Articular chondrocyte of knee joint (primary cell): ENCODE measurements around the gene SOST. TPM values are rescaled to one million over a fixed set of nuclear protein-coding genes. Genes with fewer than 3 reads are reported as not detected.

Experiments used
- total RNA-seq: library from RNA; depleted of rRNA; stranded (reverse); fragments of >200 nt; gene quantifications from 2 replicates; pipeline ENCODE4 v1.2.3, GENCODE V29; 2012

SOST gene
- total RNA-seq: not detected in 2 replicates

DNA sequence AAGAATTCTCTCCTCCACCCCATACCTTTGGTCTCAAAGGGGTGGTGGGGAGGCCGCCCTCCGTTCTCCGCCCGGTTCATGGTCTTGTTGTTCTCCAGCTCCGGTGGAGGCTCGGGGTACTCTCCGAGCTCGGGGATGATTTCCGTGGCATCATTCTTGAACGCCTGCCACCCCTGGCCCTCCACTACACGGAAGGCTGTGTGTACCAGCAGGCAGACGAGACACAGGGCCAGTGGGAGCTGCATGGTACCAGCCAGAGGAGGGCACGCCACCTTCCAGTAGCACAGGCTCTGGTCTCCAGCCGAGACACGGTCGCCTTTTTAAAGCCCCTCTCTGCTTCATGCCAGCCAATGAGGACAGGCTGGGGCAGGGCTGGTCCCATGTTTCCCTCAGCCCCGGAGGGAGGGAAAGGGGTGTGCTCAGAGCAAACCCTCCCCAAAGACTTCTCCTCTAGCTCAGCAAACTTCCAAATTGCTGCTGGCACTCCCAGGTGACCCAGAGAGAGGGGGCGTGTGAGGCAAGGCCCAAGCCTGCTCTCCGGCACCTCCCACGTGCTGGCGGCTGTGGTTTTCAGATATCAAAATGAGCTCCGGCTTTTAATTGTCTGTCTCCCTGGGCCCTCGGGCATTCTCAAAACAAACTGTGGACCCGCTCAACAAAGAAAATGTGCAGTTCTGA lies at the start of gene SOST:
SOST (minus strand) TSS at position 295 of the 678 bp plus-strand sequence; CDS start at position 245, 50 bp downstream.

DNA sequence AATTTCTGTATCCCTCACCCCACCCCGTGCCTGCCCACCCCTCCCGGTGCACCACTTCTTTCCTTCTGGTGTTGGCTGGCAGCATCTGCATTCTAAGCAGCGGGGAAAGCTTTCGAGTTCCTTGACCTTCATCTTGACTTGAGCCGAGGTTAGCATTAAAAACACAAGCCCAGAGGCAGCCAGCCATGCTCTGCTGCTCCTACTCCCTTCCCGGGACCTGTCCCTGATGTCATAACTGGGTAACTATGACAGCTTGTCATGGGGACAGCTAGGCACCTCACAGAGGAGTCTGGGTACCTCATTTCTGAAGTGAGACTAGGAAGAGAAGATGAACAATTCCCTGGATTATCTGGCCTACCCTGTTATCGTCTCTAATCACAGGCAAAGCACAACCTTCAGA lies 21.5 kb upstream of the SOST start, which contains the start of gene CFAP97D1:
CFAP97D1 (plus strand) TSS at position 301 of the 400 bp plus-strand sequence; CDS start at position 329, 28 bp downstream.

DNA sequence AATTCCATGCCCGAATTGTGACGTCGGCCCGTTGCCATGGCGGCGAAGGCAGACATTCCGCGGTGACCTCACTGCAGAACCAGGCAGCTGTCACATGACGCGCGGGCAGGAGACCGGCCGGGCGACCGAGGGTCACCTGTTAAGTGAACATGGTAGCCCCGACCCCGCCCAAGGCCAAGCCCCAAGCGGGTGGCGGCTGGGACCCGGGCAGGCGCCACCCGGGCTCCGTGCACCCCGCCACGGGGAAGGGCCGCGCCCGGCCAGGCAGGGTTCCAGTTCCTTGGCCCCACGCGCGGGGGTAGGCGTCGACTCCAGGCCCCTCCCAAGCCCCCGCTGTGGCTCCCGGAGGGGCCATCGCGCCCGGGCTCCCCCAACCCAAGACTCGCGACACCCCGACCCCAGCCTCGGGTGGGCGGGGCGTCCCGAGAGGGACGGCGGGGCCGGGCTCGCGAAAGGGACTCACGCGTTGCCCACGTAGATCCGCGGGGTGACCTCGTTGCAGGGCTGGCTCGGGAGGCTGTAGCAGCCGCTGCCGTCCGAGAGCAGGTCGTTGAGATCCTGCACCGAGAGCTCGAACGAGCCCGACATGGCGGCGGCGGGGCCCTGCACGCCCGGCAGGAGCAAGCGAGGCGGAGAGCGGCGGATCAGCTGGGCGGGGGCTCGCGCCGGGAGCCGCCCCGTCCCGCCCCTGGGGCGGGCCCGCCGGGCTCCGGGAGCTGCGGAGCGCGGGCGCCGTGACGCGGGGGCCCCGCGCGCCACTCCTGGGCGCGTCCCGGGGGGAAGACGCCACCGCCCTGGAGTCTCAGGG lies 19.9 kb upstream of the SOST start, which contains the start of gene DUSP3:
DUSP3 (minus strand) TSS at position 641 of the 808 bp plus-strand sequence; CDS start at position 588, 53 bp downstream.

Other genes starting within 250 kb of the SOST start
- gene ETV4, start 212.5 kb downstream of the SOST start, total RNA-seq: 0.26 and 0.32 TPM in 2 replicates
- 0.11 and 0.26 TPM in 2 replicates for gene MEOX1, start 96.9 kb downstream of the SOST start, total RNA-seq
- 52.2 and 58.4 TPM in 2 replicates for gene DUSP3, start 20.2 kb upstream of the SOST start, total RNA-seq
- gene CFAP97D1, start 21.6 kb upstream of the SOST start, total RNA-seq: not detected in 2 replicates
- 8.2 and 8.6 TPM in 2 replicates for gene MPP3, start 74.4 kb upstream of the SOST start, total RNA-seq
- not detected in 2 replicates for gene CD300LG, start 88.4 kb upstream of the SOST start, total RNA-seq
- 3.7 and 3.9 TPM in 2 replicates for gene MPP2, start 148.7 kb upstream of the SOST start, total RNA-seq
- gene PPY, start 183.7 kb upstream of the SOST start, total RNA-seq: not detected in 2 replicates
- gene PYY, start 195.1 kb upstream of the SOST start, total RNA-seq: 0.11 and 0.13 TPM in 2 replicates
- 0.43 and 0.65 TPM in 2 replicates for gene NAGS, start 245.8 kb upstream of the SOST start, total RNA-seq